Upper lobe of right lung (tissue), 1 donor: ENCODE data around the gene STARD10. TPM values are rescaled to one million over a fixed set of nuclear protein-coding genes. Genes with fewer than 3 reads are reported as not detected.
A peak's percentile ranks its signal among the peaks of the same experiment; 100 is the strongest.

ENCODE experiments used
- ATAC-seq: fragments of 200-7000 bp; cut with Tn5 transposase; one replicate; pipeline ENCODE4 v1.9.1; 2020; ENCODE audit warnings: mild to moderate bottlenecking, moderate library complexity
- DNase-seq: peaks from one replicate; pipeline ENCODE4 v3.0.0-alpha.2; 2020
- H3K27ac ChIP-seq: fragments of 200-600 bp; one replicate; pipeline ENCODE4 v1.8.0; 2022
- H3K27me3 ChIP-seq: fragments of 200-600 bp; one replicate; pipeline ENCODE4 v1.8.0; 2022; ENCODE audit warnings: mild to moderate bottlenecking
- H3K36me3 ChIP-seq: fragments of 200-600 bp; one replicate; pipeline ENCODE4 v1.8.0; 2022
- H3K4me1 ChIP-seq: fragments of 200-600 bp; one replicate; pipeline ENCODE4 v1.8.0; 2022
- H3K4me3 ChIP-seq: fragments of 200-600 bp; one replicate; pipeline ENCODE4 v1.8.0; 2022; ENCODE audit warnings: mild to moderate bottlenecking
- H3K9me3 ChIP-seq: fragments of 200-600 bp; one replicate; pipeline ENCODE4 v1.8.0; 2022
- CTCF ChIP-seq: fragments of 200-600 bp; IDR thresholded peaks from one replicate; pipeline ENCODE4 v1.8.0; 2022; ENCODE audit warnings: antibody characterized with exemption
- intact Hi-C: fragments of 100-400 bp; cut with DNase I; formaldehyde crosslinking; loops from one replicate; pipeline ENCODE4 v1.11.0; 2022
- total RNA-seq: library from RNA; stranded (reverse); fragmentation: NEBNext Ultra II Directional; extraction: Animal tissue kit (Norgen Biotek cat#: 25700); gene quantifications from one replicate; pipeline ENCODE4 v1.2.1, GENCODE V29; 2021
- donor health status: DM: no; HTN: yes; CAD: no; lungs with severe emphysema.

STARD10 gene
- total RNA-seq, 1 donor from 2014 or later: 116 TPM

- H3K4me3 ChIP-seq: no peak overlapping the region
- ATAC-seq (no peak), DNase-seq (no peak)
- H3K36me3 ChIP-seq: peaks cover 68% of the 10 kb centered on the region
- intact Hi-C loops: no loop called here
- H3K27me3 ChIP-seq: no peaks in the 10 kb centered on the region
- H3K27ac ChIP-seq: no peak overlapping the region
- no peak for TF ChIP-seq CTCF
- no peaks in the 10 kb centered on the region for H3K9me3 ChIP-seq
- peaks cover 21% of the 10 kb centered on the region for H3K4me1 ChIP-seq
Observed at GRCh38 chr11:72838691-72839305, 45.0 kb upstream of the STARD10 start.

- DNase-seq (peak; percentile 64), ATAC-seq (peak; percentile 31)
- Histone ChIP-seq H3K4me3 (no peak overlapping the region), H3K4me1 (peaks cover 33% of the 10 kb centered on the region), H3K36me3 (peaks cover 48% of the 10 kb centered on the region), H3K27ac (peak overlapping the region; percentile 82), H3K9me3 (no peaks in the 10 kb centered on the region), H3K27me3 (no peaks in the 10 kb centered on the region)
- intact Hi-C loops: no loop called here
- no peak for TF ChIP-seq CTCF
Observed at GRCh38 chr11:72836111-72836510, 42.3 kb upstream of the STARD10 start.

- no peaks in the 10 kb centered on the region for H3K9me3 ChIP-seq
- H3K36me3 ChIP-seq: peaks cover 42% of the 10 kb centered on the region
- DNase-seq (no peak), ATAC-seq (peak; percentile 54)
- intact Hi-C loops: loop anchor here (5.0 kb wide), 1 partner anchor 347 kb away; no protein-coding TSS in a partner anchor
- no peaks in the 10 kb centered on the region for H3K27me3 ChIP-seq
- no peak overlapping the region for H3K4me3 ChIP-seq
- H3K4me1 ChIP-seq: peaks cover 33% of the 10 kb centered on the region
- H3K27ac ChIP-seq: peak overlapping the region; percentile 82
- no peak for TF ChIP-seq CTCF
Observed at GRCh38 chr11:72834905-72835304, 41.1 kb upstream of the STARD10 start.

GRCh38 chr11:72833811-72834493 lies 40.1 kb upstream of the STARD10 start:
- intact Hi-C loops: loop anchor here (5.0 kb wide), 1 partner anchor 348 kb away; no protein-coding TSS in a partner anchor
- no peak for TF ChIP-seq CTCF
- ATAC-seq (no peak), DNase-seq (no peak)
- Histone ChIP-seq H3K4me3 (no peak overlapping the region), H3K27ac (peak overlapping the region; percentile 82), H3K4me1 (peaks cover 33% of the 10 kb centered on the region), H3K36me3 (peaks cover 38% of the 10 kb centered on the region), H3K9me3 (no peaks in the 10 kb centered on the region), H3K27me3 (no peaks in the 10 kb centered on the region)

DNA sequence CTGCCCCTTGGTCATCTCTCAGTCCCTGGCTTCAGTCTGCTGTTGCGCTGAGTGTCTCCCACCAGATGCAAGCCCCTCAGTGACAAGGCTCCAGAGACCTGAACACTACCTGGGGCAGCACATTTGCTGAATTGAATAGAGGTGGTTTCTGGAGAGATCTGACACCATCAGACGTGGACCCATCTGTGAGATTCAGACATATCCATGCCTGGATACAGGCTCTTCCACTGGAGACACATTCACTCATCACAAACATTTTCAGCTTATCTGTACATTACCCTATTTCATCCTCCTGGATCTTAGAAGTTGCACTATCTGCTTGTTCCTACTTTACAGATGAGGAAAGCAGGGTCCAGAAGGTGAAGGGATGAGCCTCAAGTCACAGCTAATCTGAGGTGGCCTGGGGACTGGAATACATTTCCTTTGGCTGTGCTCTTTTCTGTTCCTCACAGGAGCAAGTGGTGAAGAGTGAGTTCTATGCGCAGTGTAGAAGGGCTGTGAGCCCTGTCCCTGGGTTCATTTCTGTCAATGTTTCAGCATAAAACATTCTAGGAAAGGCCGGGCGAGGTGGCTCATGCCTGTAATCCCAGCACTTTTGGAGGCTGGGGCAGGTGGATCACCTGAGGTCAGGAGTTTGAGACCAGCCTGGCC lies 39.4 kb upstream of the STARD10 start:
- H3K27me3 ChIP-seq: no peaks in the 10 kb centered on the region
- ATAC-seq: no peak
- peaks cover 36% of the 10 kb centered on the region for H3K36me3 ChIP-seq
- TF ChIP-seq CTCF: no peak
- peak overlapping the region; percentile 53 for H3K27ac ChIP-seq
- H3K9me3 ChIP-seq: no peaks in the 10 kb centered on the region
- peaks cover 37% of the 10 kb centered on the region for H3K4me1 ChIP-seq
- intact Hi-C loops: loop anchor here (5.0 kb wide), 1 partner anchor 349 kb away; no protein-coding TSS in a partner anchor
- no peak overlapping the region for H3K4me3 ChIP-seq
- DNase-seq: no peak
